Measurements from ENCODE around the gene SEMA4G. TPM values are rescaled to one million over a fixed set of nuclear protein-coding genes. Genes with fewer than 3 reads are reported as not detected.

SEMA4G gene
- total and polyA plus RNA-seq, 3 experiments from 2014 or later: 0.06 to 0.57 (median 0.49) TPM

DNA sequence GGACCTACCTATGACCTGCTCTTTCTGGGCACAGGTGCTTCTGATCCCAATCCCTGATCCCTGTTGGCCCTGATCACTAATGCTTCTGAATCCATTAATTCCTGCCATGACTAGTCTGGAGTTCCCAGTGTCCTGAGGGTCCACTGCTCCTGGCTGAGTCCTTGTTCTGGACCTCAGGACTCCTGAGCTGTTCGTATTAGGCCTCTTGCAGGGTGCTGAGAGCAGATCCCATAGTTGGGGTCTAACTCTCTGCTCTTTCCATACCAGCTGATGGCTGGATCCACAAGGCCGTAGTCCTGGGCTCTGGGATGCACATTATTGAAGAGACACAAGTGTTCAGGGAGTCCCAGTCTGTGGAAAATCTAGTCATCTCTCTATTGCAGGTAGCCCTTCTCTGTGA, 11.0 kb downstream of the SEMA4G start:
- Mint-ChIP-seq H3K9me3 (no peaks in the 10 kb centered on the region), H3K36me3 (peaks cover 0 to 53% (median 13%) of the 10 kb centered on the region in 3 donors), H3K27ac (no peak overlapping the region), H3K4me3 (peak overlapping the region in 1 of 7 donors; percentile 9), H3K27me3 (no peaks in the 10 kb centered on the region), H3K4me1 (peaks cover 1 to 6% (median 2%) of the 10 kb centered on the region in 3 donors)
- no peaks in the 10 kb centered on the region for H3K27me3 ChIP-seq (ENCODE audit: insufficient read depth, low read length, poor library complexity, severe bottlenecking)
- DNase-seq: no peak
- H3K9me3 ChIP-seq (ENCODE audit: low read length): no peaks in the 10 kb centered on the region
- H3K4me3 ChIP-seq (ENCODE audit: low read length): no peak overlapping the region
- H3K36me3 ChIP-seq (ENCODE audit: insufficient read depth, low read length): peaks cover 4% of the 10 kb centered on the region
- CTCF ChIA-PET: no interaction called here
- no peaks in the 10 kb centered on the region for H3K4me1 ChIP-seq (ENCODE audit: insufficient read depth, low read length)
- no peak overlapping the region for H3K27ac ChIP-seq (ENCODE audit: low read depth, low read length)
- POLR2A ChIA-PET: no interaction called here

DNA sequence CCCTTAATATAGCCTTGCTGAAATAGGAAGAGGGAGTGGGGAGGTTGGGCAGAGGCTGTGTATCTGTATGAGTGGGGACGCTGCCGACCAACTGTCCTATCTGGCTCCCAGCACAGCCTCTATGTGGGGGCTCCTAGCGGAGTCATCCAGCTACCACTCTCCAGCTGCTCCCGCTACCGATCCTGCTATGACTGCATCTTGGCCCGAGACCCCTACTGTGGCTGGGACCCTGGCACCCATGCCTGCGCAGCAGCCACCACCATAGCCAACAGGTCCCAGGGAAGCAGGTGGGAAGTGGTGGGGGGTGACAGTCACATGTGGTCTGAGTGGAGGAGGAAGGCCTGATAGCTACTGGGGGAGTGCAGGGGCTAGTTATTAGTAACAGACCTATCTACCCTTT, 11.4 kb downstream of the SEMA4G start:
- POLR2A ChIA-PET: no interaction called here
- no peak for DNase-seq
- CTCF ChIA-PET: interaction anchor here (0.9 kb wide), 1 partner anchor 34 kb away, joined by 5 read pairs; no protein-coding TSS in a partner anchor
- no peaks in the 10 kb centered on the region for H3K27me3 Mint-ChIP-seq
- H3K27ac ChIP-seq (ENCODE audit: low read depth, low read length): no peak overlapping the region
- no peak overlapping the region for H3K4me3 Mint-ChIP-seq
- peaks cover 5 to 10% (median 5%) of the 10 kb centered on the region in 3 donors for H3K4me1 Mint-ChIP-seq
- no peaks in the 10 kb centered on the region for H3K9me3 ChIP-seq (ENCODE audit: low read length)
- H3K4me3 ChIP-seq (ENCODE audit: low read length): no peak overlapping the region
- H3K9me3 Mint-ChIP-seq: no peaks in the 10 kb centered on the region
- H3K27me3 ChIP-seq (ENCODE audit: insufficient read depth, low read length, poor library complexity, severe bottlenecking): no peaks in the 10 kb centered on the region
- no peak overlapping the region for H3K27ac Mint-ChIP-seq
- peaks cover 4% of the 10 kb centered on the region for H3K36me3 ChIP-seq (ENCODE audit: insufficient read depth, low read length)
- H3K36me3 Mint-ChIP-seq: peaks cover 0 to 57% (median 14%) of the 10 kb centered on the region in 3 donors
- H3K4me1 ChIP-seq (ENCODE audit: insufficient read depth, low read length): peaks cover 2% of the 10 kb centered on the region

DNA sequence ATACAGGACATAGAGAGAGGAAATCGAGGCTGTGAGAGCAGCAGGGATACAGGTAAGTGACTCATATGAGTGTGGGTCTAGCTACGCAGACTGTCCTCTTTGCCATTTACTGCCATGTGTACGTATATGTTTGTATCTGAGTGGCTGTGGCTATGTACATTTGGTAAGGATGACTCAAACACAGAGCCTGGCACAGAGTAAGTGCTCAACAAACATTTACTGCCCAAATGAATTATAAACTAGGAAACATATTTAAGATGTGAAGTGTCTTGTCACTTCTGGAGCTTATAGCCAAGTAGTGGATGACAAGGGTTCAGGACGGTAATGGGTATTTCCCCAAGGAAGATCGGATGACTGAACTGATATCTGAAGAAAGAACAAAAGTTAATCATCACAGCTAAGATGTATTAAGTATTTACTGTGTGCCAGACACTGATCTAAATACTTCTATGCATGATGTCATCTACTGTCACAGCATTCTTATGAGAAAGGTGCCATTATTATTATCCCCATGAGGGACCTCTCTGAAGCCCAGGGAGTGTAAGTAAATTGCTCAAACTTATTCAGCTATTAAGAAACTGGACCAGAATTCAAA, 12.0 kb downstream of the SEMA4G start:
- H3K27ac ChIP-seq (ENCODE audit: low read depth, low read length): no peak overlapping the region
- H3K36me3 Mint-ChIP-seq: peaks cover 0 to 61% (median 14%) of the 10 kb centered on the region in 3 donors
- POLR2A ChIA-PET: no interaction called here
- H3K4me3 ChIP-seq (ENCODE audit: low read length): no peak overlapping the region
- CTCF ChIA-PET: interaction anchor here (0.8 to 1.1 kb wide), 3 partner anchors 13 to 33 kb away, joined by 3 to 5 read pairs (median 3); partner anchors contain the start of gene SEMA4G
- no peak overlapping the region for H3K27ac Mint-ChIP-seq
- DNase-seq: no peak
- peaks cover 8% of the 10 kb centered on the region for H3K4me1 ChIP-seq (ENCODE audit: insufficient read depth, low read length)
- peaks cover 4% of the 10 kb centered on the region for H3K36me3 ChIP-seq (ENCODE audit: insufficient read depth, low read length)
- H3K27me3 ChIP-seq (ENCODE audit: insufficient read depth, low read length, poor library complexity, severe bottlenecking): no peaks in the 10 kb centered on the region
- H3K27me3 Mint-ChIP-seq: no peaks in the 10 kb centered on the region
- peaks cover 11 to 16% (median 11%) of the 10 kb centered on the region in 3 donors for H3K4me1 Mint-ChIP-seq
- peak overlapping the region in 1 of 7 donors; percentile 19 for H3K4me3 Mint-ChIP-seq
- H3K9me3 Mint-ChIP-seq: no peaks in the 10 kb centered on the region
- no peaks in the 10 kb centered on the region for H3K9me3 ChIP-seq (ENCODE audit: low read length)

DNA sequence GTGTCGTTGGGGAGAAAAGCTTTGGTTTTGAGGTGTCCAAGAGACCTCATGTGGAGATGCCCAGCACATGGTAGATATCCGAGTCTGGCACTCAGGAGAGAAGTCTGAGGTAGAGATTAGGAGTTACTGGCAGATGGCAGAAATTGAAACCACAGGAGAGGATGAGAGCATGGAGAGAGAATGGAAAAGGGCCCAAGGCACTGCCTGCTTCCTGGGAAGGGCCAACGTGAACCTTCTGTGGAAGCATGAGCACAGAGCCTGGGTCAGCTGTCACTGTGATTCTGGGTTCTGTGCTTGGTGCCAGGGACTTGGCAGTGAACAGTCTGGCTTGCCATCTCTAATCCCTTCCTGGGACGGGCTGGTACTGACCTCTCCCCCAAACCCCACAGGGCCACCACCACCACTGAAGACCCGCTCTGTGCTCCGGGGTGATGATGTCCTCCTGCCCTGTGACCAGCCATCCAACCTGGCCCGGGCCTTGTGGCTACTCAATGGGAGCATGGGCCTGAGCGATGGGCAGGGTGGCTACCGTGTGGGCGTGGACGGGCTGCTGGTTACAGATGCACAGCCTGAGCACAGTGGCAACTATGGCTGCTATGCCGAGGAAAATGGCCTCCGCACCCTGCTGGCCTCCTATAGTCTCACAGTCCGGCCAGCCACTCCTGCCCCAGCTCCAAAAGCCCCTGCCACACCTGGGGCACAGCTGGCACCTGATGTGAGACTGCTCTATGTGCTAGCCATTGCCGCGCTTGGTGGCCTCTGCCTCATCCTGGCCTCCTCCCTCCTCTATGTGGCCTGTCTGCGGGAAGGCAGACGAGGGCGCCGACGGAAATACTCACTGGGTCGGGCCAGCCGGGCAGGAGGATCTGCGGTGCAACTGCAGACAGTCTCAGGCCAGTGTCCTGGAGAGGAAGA, 13.9 kb downstream of the SEMA4G start:
- Histone ChIP-seq H3K27me3 (ENCODE audit: insufficient read depth, low read length, poor library complexity, severe bottlenecking) (no peaks in the 10 kb centered on the region), H3K4me3 (ENCODE audit: low read length) (no peak overlapping the region), H3K4me1 (ENCODE audit: insufficient read depth, low read length) (peaks cover 20% of the 10 kb centered on the region), H3K36me3 (ENCODE audit: insufficient read depth, low read length) (peaks cover 4% of the 10 kb centered on the region), H3K9me3 (ENCODE audit: low read length) (no peaks in the 10 kb centered on the region), H3K27ac (ENCODE audit: low read depth, low read length) (no peak overlapping the region)
- Mint-ChIP-seq H3K27me3 (peaks cover 0 to 1% of the 10 kb centered on the region in 2 donors), H3K4me3 (peak overlapping the region in 2 of 7 donors; percentile 38 to 82), H3K27ac (no peak overlapping the region), H3K36me3 (peaks cover 0 to 73% (median 10%) of the 10 kb centered on the region in 3 donors), H3K4me1 (peaks cover 26 to 35% (median 27%) of the 10 kb centered on the region in 3 donors), H3K9me3 (no peaks in the 10 kb centered on the region)
- CTCF ChIA-PET: interaction anchor here (1.6 kb wide), 1 partner anchor 14 kb away, joined by 9 read pairs; no protein-coding TSS in a partner anchor
- no peak for DNase-seq
- POLR2A ChIA-PET: no interaction called here

DNA sequence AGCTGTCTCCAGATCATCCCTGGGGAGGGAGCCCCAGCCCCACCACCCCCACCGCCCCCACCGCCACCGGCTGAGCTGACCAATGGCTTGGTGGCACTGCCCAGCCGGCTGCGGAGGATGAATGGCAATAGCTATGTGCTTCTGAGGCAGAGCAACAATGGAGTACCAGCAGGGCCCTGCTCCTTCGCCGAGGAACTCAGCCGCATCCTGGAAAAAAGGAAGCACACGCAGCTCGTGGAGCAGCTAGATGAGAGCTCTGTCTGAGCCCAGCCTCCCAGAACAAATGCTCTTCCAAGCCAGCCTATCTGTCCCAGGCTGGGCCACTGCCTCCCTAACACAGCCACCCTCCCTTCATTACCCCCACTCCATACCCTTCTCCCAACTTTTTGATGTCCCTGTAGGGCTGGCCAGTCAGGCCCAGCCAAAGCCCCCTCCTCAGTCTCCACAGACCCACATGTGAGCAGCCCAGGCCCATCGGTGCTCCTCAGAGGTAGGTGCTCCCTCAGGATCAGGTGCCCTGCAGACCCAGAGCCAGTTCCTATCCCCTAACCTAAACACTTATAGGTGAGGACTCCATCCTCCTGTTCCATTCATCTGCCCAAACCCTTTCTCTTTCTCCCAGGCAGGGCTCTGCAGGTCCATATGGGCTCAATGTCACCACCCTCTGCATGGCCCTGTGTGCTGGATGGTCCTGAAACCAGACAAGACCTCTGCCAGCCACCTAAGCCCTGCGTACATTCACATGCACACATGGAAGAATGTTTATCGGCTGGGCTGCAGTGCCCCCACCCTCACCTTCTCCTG, 14.8 kb downstream of the SEMA4G start:
- no peak for DNase-seq

DNA sequence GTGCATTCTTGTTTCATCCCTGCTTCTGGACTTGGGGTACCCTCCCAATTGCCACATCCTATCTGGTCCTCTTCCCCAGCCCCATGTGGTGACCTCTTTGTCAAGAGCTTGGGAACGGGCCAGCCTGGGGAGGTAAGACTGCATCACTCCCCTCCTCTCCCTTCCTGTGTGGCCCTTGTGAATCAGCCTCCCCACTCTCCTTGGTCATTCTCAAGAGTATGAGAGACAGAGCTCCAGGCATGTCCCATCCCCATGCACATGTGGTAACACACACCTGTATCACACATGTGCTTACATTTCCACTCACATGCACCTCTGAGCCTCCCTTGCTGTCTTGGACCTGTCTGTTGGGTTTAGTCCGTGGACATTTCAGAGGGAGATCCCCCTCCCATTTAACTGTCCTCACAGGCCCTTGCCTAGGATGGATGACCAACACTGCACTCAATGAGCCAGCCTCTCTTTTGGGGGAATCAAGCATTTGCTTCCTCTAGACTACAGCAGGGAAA, 15.4 kb downstream of the SEMA4G start:
- H3K4me1 Mint-ChIP-seq: peaks cover 30 to 48% (median 32%) of the 10 kb centered on the region in 3 donors
- peaks cover 4% of the 10 kb centered on the region for H3K36me3 ChIP-seq (ENCODE audit: insufficient read depth, low read length)
- CTCF ChIA-PET: interaction anchor here (6.8 kb wide), 1 partner anchor 13 kb away, joined by 73 read pairs; the partner anchor contains the start of gene LZTS2
- H3K9me3 ChIP-seq (ENCODE audit: low read length): no peaks in the 10 kb centered on the region
- H3K27me3 ChIP-seq (ENCODE audit: insufficient read depth, low read length, poor library complexity, severe bottlenecking): no peaks in the 10 kb centered on the region
- no peaks in the 10 kb centered on the region for H3K9me3 Mint-ChIP-seq
- H3K36me3 Mint-ChIP-seq: peaks cover 0 to 69% (median 8%) of the 10 kb centered on the region in 3 donors
- H3K4me1 ChIP-seq (ENCODE audit: insufficient read depth, low read length): peaks cover 28% of the 10 kb centered on the region
- DNase-seq: no peak
- H3K4me3 ChIP-seq (ENCODE audit: low read length): no peak overlapping the region
- H3K27ac Mint-ChIP-seq: no peak overlapping the region
- peak overlapping the region in 1 of 7 donors; percentile 93 for H3K4me3 Mint-ChIP-seq
- POLR2A ChIA-PET: interaction anchor here (0.7 to 3.0 kb wide), 2 partner anchors 12 to 15 kb away, joined by 3 to 10 read pairs; partner anchors contain the start of gene LZTS2
- H3K27ac ChIP-seq (ENCODE audit: low read depth, low read length): no peak overlapping the region
- H3K27me3 Mint-ChIP-seq: peaks cover 0 to 1% of the 10 kb centered on the region in 2 donors

More for the DNA sequence above, 14.8 kb downstream of the SEMA4G start:
- Histone ChIP-seq H3K4me3 (ENCODE audit: low read length) (no peak overlapping the region), H3K27me3 (ENCODE audit: insufficient read depth, low read length, poor library complexity, severe bottlenecking) (no peaks in the 10 kb centered on the region), H3K4me1 (ENCODE audit: insufficient read depth, low read length) (peaks cover 28% of the 10 kb centered on the region), H3K9me3 (ENCODE audit: low read length) (no peaks in the 10 kb centered on the region), H3K27ac (ENCODE audit: low read depth, low read length) (no peak overlapping the region), H3K36me3 (ENCODE audit: insufficient read depth, low read length) (peaks cover 4% of the 10 kb centered on the region)
- Mint-ChIP-seq H3K4me1 (peaks cover 26 to 41% (median 30%) of the 10 kb centered on the region in 3 donors), H3K4me3 (peak overlapping the region in 1 of 7 donors; percentile 82), H3K27ac (peak overlapping the region in 1 of 8 donors; percentile 12), H3K9me3 (no peaks in the 10 kb centered on the region), H3K36me3 (peaks cover 0 to 67% (median 9%) of the 10 kb centered on the region in 3 donors), H3K27me3 (peaks cover 0 to 1% of the 10 kb centered on the region in 2 donors)
- POLR2A ChIA-PET: no interaction called here
- CTCF ChIA-PET: interaction anchor here (1.6 to 6.8 kb wide), 2 partner anchors 14 kb away, joined by 9 to 73 read pairs; partner anchors contain the start of gene LZTS2

DNA sequence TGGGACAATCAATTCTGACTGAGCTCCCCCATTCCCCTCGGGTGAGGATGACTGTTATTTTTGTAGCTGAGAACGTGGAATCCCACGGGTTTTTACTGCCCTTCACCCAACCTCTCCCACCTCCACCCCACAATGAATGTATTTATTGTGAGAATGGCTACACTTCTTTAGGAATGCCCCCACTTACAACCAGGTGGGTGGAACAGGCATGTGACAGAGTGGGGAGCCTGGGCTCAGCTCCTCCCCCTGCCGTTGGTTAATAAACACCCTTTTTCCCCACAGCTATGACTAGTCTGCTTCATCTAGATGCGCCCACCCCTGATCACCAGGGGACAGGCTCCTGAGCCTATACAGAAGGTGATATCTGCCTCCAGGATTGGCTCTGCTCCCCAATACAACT, 16.0 kb downstream of the SEMA4G start:
- Mint-ChIP-seq H3K9me3 (no peaks in the 10 kb centered on the region), H3K4me1 (peaks cover 32 to 50% (median 33%) of the 10 kb centered on the region in 3 donors), H3K27ac (no peak overlapping the region), H3K36me3 (peaks cover under 1 to 67% (median 6%) of the 10 kb centered on the region in 3 donors), H3K27me3 (peaks cover 0 to 1% of the 10 kb centered on the region in 2 donors), H3K4me3 (peak overlapping the region in 6 of 7 donors; percentile 23 to 99 (median 92))
- ChIA-PET CTCF (interaction anchor here (2.2 to 6.8 kb wide), 2 partner anchors 13 to 29 kb away, joined by 9 to 73 read pairs; partner anchors contain the start of gene LZTS2), POLR2A (interaction anchor here (0.7 to 3.0 kb wide), 2 partner anchors 12 to 14 kb away, joined by 3 to 10 read pairs; partner anchors contain the start of gene LZTS2)
- Histone ChIP-seq H3K4me3 (ENCODE audit: low read length) (no peak overlapping the region), H3K36me3 (ENCODE audit: insufficient read depth, low read length) (peaks cover 5% of the 10 kb centered on the region), H3K27me3 (ENCODE audit: insufficient read depth, low read length, poor library complexity, severe bottlenecking) (no peaks in the 10 kb centered on the region), H3K9me3 (ENCODE audit: low read length) (no peaks in the 10 kb centered on the region), H3K4me1 (ENCODE audit: insufficient read depth, low read length) (peaks cover 28% of the 10 kb centered on the region), H3K27ac (ENCODE audit: low read depth, low read length) (no peak overlapping the region)
- no peak for DNase-seq
